OCI-LY3 (cell line): ENCODE results near the gene WFS1.

Source experiments
- H2AFZ ChIP-seq: fragments of 200-600, 300-600 bp; shearing (Covaris generic); 2 replicates; pipeline ENCODE4 v1.6.0; 2014; ENCODE audit warnings: antibody characterized with exemption, low read depth, low read length
- H3K27ac ChIP-seq: fragments of 200-600, 300-600 bp; sonication (generic); 2 replicates; pipeline ENCODE4 v1.5.1; 2014; ENCODE audit warnings: mild to moderate bottlenecking, low read length, moderate library complexity, mixed read lengths
- H3K27me3 ChIP-seq: fragments of 200-600, 300-600 bp; sonication (generic); 2 replicates; pipeline ENCODE4 v1.6.1; 2014; ENCODE audit warnings: low read depth, low read length, mixed read lengths
- H3K36me3 ChIP-seq: fragments of 200-600, 300-600 bp; sonication (generic); replicated peaks from 2 replicates; pipeline ENCODE3; 2014; ENCODE audit warnings: low read depth, low read length, mixed read lengths
- H3K4me1 ChIP-seq: fragments of 300-600, 200-600 bp; sonication (generic); 2 replicates; pipeline ENCODE4 v1.6.1; 2014; ENCODE audit warnings: low read length, mixed read lengths
- H3K4me2 ChIP-seq: fragments of 200-600, 300-600 bp; sonication (generic); 2 replicates; pipeline ENCODE4 v1.6.1; 2014; ENCODE audit warnings: low read length, mixed read lengths
- H3K4me3 ChIP-seq: fragments of 300-600, 200-600 bp; sonication (generic); 2 replicates; pipeline ENCODE4 v1.5.1; 2014; ENCODE audit warnings: antibody characterized with exemption, mild to moderate bottlenecking, low read length, moderate library complexity
- H3K79me2 ChIP-seq: fragments of 300-600, 200-600 bp; shearing (Covaris generic); 2 replicates; pipeline ENCODE4 v1.6.1; 2014; ENCODE audit warnings: mild to moderate bottlenecking, low read length, mixed read lengths
- H3K9ac ChIP-seq: fragments of 300-600, 200-600 bp; shearing (Covaris generic); 2 replicates; pipeline ENCODE4 v1.6.0; 2014; ENCODE audit warnings: mild to moderate bottlenecking, low read length, moderate library complexity
- H3K9me3 ChIP-seq: fragments of 200-600, 300-600 bp; shearing (Covaris generic); 2 replicates; pipeline ENCODE4 v1.6.1; 2014; ENCODE audit warnings: low read length, mixed read lengths; ENCODE audit not compliant: insufficient read depth
- H4K20me1 ChIP-seq: fragments of 200-600, 300-600 bp; sonication (generic); 2 replicates; pipeline ENCODE4 v1.6.1; 2016; ENCODE audit warnings: low read length, mixed read lengths; ENCODE audit not compliant: insufficient read depth
- EZH2phosphoT487 ChIP-seq: fragments of 200-600 bp; shearing (Covaris generic); IDR thresholded peaks from 2 replicates; pipeline ENCODE4 v1.6.1; 2018; ENCODE audit warnings: antibody characterized with exemption, mixed run types, low read depth
- TF ChIP-seq, protein P1 (sequence below): fragments of 200-600, 300-600 bp; sonication (generic); IDR thresholded peaks from 2 replicates; pipeline ENCODE4 v1.5.1; 2014; ENCODE audit warnings: antibody characterized with exemption, low read length, low read depth

Gene WFS1

DNA sequence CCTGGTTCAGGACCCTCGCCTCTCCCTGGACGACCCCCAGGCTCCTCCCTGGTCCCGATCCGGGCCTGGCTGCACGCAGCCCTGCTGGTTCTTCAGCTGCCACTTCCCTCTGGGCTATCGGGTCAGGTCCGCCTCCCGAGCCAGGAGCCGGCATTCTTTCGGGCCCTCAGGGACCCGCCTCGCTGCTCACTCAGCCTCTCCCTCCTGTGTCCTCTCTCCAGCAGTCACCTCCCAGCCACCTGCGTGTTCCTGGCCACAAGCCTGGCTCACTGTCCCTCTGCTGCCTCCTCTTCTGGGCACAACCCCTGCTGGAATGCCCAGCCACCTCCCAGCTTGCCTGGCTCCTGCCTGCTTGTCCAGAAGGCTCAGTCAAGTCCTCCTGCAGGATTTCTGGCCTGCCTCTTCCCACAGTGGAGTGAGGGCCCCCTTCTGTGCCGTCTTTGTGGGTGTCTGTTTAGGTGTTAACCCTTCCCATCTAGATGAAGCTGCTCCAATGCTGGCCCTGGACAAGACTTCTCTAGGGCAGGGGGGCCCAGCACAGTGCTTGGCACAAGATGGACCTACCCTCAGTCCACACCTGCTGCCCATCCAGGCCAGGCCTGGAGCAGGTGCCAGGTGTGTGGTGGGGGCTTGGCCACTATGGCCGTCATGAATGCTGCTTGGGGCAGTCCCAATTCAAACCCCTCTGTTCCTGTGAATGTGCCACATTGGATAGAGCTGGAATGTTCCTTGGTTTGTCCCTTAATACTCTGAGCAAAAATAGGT, 2.2 kb downstream of the WFS1 start:
- H3K4me2 ChIP-seq = no peak overlapping the region
- no peaks in the 10 kb centered on the region for H3K9me3 ChIP-seq
- H2AFZ ChIP-seq = no peak overlapping the region
- H3K79me2 ChIP-seq = no peaks in the 10 kb centered on the region
- H3K4me3 ChIP-seq = no peak overlapping the region
- H4K20me1 ChIP-seq = no peaks in the 10 kb centered on the region
- no peaks in the 10 kb centered on the region for H3K36me3 ChIP-seq
- no peak for TF ChIP-seq EZH2phosphoT487
- TF ChIP-seq, protein P1, sequence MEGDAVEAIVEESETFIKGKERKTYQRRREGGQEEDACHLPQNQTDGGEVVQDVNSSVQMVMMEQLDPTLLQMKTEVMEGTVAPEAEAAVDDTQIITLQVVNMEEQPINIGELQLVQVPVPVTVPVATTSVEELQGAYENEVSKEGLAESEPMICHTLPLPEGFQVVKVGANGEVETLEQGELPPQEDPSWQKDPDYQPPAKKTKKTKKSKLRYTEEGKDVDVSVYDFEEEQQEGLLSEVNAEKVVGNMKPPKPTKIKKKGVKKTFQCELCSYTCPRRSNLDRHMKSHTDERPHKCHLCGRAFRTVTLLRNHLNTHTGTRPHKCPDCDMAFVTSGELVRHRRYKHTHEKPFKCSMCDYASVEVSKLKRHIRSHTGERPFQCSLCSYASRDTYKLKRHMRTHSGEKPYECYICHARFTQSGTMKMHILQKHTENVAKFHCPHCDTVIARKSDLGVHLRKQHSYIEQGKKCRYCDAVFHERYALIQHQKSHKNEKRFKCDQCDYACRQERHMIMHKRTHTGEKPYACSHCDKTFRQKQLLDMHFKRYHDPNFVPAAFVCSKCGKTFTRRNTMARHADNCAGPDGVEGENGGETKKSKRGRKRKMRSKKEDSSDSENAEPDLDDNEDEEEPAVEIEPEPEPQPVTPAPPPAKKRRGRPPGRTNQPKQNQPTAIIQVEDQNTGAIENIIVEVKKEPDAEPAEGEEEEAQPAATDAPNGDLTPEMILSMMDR = no peak
- H3K4me1 ChIP-seq = peaks cover 7% of the 10 kb centered on the region; the same call in 1 of the 2 replicates
- H3K9ac ChIP-seq = no peak overlapping the region
- H3K27ac ChIP-seq = no peak overlapping the region
- no peaks in the 10 kb centered on the region for H3K27me3 ChIP-seq

DNA sequence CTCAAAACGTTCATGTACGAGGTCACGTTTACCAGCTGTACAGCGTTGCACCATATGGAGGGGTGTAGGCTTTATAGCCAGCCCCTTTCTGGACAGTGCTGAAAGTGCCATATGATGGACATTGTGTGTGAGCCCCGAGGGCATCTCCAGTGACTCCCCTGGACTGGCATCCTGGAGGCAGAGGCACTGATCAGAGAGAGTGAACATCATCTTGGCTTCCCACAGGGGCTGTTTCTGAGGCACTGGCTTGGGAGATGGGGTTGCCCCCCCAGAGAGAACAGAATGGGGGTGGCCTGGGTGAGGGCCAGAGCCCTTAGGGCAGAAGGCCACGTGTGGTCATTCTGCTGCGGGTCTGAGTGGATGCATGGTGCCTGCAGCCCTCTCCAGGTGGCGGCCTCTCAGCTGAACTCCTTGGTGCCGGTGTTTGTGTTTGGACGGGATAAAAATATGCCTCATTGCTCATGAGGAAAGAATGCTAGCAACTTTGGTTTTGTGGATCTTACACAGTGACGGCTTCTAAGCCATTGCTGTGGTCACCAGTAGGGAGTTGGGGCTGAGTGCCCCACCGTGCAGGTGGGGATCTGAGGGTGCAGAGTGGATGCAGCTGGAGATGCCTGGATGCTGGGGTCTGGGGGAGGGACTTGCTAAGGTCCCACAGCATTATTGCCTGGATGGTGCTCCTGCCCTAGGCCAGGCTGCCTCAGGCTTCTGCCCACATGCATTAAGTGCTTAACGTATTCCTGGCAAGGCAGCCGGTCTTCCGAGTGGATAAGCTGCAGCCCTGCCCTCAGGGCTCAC, 3.4 kb downstream of the WFS1 start:
- Histone ChIP-seq H2AFZ (no peak overlapping the region), H3K36me3 (no peaks in the 10 kb centered on the region), H3K4me1 (no peaks in the 10 kb centered on the region), H3K79me2 (no peaks in the 10 kb centered on the region), H3K9me3 (no peaks in the 10 kb centered on the region), H3K4me3 (no peak overlapping the region), H3K9ac (no peak overlapping the region), H3K4me2 (no peak overlapping the region), H3K27me3 (no peaks in the 10 kb centered on the region), H3K27ac (no peak overlapping the region), H4K20me1 (no peaks in the 10 kb centered on the region)
- TF ChIP-seq, protein P1 = no peak
- no peak for TF ChIP-seq EZH2phosphoT487

DNA sequence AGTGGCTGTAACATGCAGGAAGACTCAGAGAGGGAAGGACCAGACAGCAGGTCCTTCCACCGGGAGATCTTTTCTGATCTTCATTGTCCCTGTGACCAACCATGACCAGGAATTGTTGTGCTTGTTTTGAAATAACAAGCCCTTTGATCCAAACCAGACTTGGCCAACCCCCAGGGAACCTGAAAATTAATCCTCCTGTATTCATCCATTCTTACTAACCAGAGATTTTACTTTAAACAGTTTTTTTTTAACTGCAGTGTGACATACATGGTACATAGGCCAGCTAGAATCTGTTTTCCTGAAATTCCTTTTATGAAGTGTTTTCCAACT, 4.0 kb downstream of the WFS1 start:
- Histone ChIP-seq H3K4me1 (no peaks in the 10 kb centered on the region), H3K4me3 (no peak overlapping the region), H4K20me1 (no peaks in the 10 kb centered on the region), H3K36me3 (no peaks in the 10 kb centered on the region), H3K9ac (no peak overlapping the region), H3K27ac (no peak overlapping the region), H3K4me2 (no peak overlapping the region), H3K9me3 (no peaks in the 10 kb centered on the region), H2AFZ (no peak overlapping the region), H3K79me2 (no peaks in the 10 kb centered on the region), H3K27me3 (no peaks in the 10 kb centered on the region)
- TF ChIP-seq, protein P1 = no peak
- no peak for TF ChIP-seq EZH2phosphoT487

DNA sequence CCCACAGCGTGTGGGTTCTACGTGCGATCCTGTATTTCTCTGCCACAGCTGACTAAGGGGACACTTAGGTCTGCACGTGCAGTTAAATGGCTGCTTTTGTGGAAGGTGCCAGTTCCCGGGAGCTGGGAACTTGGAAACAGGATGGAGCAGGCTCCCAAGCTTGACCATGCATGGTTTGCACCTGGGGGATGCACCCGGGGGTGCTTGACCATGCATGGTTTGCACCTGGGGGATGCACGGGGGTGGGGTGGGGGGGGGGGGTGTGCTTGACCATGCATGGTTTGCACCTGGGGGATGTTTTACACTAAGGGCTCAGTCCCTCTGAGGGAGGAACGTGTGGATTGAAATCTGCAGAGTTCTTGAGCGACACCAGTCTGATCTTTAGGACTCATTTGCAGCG, 5.7 kb downstream of the WFS1 start:
- Histone ChIP-seq H3K27me3 (no peaks in the 10 kb centered on the region), H3K27ac (no peak overlapping the region), H3K9ac (no peak overlapping the region), H3K9me3 (no peaks in the 10 kb centered on the region), H3K4me1 (no peaks in the 10 kb centered on the region), H4K20me1 (no peaks in the 10 kb centered on the region), H3K36me3 (no peaks in the 10 kb centered on the region), H3K79me2 (no peaks in the 10 kb centered on the region), H3K4me2 (no peak overlapping the region), H2AFZ (no peak overlapping the region), H3K4me3 (no peak overlapping the region)
- TF ChIP-seq, protein P1 = no peak
- no peak for TF ChIP-seq EZH2phosphoT487
